HG03135 (cell line): ENCODE data around the gene FGFR2.
"Not testable (repeated sequence)": the region's sequence is repeated elsewhere in the genome, so short reads cannot be mapped to it uniquely, and the experiment has no call there.

Source experiments
- ATAC-seq: cut with Tn5 transposase; IDR thresholded peaks from one replicate; pipeline ENCODE4 v1.9.1; 2021; ENCODE audit warnings: mild to moderate bottlenecking, moderate library complexity; ENCODE audit not compliant: unreplicated experiment

The FGFR2 gene

DNA sequence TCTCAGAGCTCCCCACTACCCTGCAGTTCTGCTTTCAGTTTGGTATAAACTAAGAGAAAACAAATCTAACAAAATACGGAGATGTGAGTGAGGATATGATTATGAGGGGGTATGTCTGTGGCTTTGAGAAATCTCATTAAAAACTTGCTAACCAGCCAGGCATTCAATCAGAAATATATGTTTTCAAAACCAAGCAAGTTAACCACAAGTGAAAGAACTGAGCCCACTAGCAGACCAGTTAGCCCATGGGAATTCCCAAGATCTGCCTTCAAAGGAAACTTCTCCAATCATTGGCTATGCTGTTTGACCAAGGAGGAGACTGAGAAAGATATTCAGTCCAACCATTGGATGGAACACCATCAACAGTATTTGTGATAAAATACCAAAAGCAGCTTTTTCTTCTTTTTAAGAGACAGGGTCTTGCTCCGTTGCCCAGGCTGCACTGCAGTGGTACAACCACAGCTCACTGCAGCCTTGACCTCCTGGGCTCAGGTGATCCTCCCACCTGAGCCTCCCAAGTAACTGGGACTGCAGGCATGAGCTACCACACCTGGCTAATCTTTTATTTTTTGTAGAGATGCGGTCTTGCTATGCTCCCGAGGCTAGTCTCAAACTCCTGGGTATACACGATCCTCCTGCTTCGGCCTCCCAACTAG lies 41.2 kb downstream of the FGFR2 start:
- ATAC-seq: no peak

DNA sequence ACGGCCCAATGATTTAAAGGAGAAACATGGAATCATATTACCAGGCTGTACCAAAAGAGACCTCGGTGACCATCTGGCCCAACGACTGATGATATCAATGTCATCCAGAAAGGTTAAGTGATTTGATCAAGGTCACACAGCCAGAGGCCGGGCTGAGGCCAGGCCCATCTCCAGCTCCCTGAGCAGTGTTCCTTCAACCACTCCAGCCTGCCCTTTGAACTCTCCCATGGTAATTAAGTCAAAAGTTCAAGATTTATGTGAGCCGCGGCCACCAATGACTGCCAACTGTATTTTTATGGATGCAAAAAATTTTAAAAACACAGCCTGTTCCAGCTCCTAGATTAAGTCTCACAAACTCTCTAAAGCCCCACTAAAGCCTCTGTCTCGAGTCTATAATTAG lies 41.8 kb downstream of the FGFR2 start:
- ATAC-seq: no peak

- ATAC-seq: not testable (repeated sequence)
These were observed 43.3 kb downstream of the FGFR2 start for GRCh38 chr10:121554916-121555315.

GRCh38 chr10:121553511-121554264 lies 44.6 kb downstream of the FGFR2 start:
- ATAC-seq: no peak

DNA sequence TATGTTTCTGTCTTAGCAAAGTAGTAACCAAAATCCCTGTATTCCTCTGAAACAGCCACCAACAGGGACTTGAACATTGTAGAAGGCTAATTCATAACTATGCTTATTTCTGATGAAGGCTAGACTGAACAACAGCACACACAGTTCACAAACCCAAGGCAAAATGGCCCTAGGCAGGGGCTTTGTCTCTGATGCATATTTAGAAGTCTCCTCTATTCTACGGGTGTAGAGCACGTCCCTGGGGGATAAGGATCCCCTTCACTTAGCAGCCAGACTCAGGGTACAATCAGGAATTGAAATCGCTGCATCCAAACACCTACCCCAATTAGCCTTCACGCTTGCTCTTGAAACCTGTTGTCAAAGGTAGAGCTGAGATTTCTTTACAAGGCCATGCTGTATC lies 45.5 kb downstream of the FGFR2 start:
- no peak for ATAC-seq

DNA sequence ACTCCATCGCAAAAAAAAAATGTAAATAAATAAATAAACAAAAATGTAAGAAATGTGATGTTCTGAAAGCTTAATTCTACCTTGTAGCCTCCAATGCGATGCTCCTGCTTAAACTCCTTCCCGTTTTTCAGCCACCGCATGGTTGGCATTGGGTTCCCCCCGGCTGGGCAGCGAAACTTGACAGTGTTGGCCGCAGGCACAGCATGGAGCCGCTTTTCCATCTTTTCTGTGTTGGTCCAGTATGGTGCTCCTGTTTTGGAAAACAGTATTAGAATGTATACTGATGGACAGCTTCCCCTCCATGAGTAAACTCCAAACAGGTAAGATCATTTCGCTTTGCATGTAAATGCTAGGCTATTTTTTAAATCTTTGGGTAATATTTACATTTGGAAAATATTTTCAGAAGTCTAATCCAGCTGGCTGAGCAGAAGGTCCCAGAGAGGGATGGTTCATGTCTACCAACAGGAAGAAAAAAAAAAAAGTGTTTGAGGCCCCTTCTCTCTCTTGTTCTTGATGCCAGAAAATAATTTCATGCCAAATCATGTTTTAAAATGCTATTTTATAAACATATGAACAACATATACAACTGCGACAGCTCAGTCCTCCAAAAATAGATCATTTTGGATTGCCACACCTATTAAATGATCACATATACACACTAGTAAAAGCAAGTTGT lies 46.9 kb downstream of the FGFR2 start:
- no peak for ATAC-seq

- no peak for ATAC-seq
These were observed 53.9 kb downstream of the FGFR2 start for GRCh38 chr10:121544301-121544869.

GRCh38 chr10:121543545-121543944 lies 54.7 kb downstream of the FGFR2 start:
- no peak for ATAC-seq

DNA sequence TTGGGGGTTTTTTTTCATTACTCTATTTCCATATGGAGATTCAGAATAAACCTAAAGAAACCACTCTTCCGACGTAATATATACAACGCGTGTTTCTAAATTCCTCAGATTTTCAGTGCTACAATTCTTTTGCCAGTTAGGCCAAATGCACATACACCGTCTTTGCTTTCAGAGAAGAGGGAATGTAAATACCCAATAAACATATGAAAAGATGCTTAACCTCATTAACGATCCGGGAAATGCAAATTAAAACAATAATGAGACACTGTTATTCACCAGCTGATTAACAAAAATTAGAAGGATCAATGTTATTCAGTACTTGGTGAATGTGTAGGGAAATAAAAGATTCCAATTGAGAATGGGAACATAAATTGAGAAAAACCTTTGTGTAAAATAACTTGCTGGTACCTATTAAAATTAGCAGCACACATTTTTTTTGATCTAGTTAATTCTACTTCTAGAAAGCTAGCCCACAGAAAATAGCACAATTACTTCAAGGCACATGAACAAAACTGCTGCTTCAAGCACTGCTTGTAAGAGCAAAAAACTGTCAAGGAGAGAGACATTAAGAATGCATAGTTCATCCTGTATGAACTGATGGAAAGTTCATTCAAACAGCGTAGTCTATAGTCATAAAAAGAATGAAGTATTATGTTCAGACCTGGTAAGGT lies 56.7 kb downstream of the FGFR2 start:
- no peak for ATAC-seq

DNA sequence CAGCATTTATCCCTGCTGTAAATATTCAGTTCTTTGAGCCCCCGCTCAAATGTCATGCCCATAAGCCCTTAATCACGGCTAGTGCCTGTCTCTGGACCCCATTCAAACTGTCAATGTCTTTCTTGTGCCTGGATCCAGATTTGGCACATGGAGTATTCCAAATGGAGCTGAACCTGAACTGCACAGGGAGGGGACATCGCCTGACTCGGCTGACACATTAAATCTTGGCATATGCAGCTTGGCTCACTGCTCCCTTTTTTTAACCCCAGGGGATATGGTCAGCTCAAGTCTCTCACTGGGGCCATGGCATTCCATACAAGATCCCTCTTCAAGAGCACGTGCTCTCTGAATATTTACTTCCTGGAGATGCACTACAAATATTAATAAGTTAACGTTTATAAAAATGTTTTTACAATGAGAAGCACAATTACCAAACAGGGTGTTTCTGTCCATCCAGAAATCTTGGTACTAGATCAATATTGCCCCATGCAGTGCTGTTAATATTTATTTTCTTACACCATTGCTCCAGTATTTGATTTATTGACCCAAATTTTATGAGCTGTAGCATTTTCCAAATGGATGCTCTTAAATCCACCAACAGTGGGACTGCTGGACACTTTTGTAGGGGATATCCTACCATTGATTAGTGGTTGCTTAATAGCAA lies 57.4 kb downstream of the FGFR2 start:
- no peak for ATAC-seq

GRCh38 chr10:121539786-121540185 lies 58.5 kb downstream of the FGFR2 start:
- no peak for ATAC-seq

- ATAC-seq: no peak
These were observed 61.8 kb downstream of the FGFR2 start for GRCh38 chr10:121536310-121536913.

DNA sequence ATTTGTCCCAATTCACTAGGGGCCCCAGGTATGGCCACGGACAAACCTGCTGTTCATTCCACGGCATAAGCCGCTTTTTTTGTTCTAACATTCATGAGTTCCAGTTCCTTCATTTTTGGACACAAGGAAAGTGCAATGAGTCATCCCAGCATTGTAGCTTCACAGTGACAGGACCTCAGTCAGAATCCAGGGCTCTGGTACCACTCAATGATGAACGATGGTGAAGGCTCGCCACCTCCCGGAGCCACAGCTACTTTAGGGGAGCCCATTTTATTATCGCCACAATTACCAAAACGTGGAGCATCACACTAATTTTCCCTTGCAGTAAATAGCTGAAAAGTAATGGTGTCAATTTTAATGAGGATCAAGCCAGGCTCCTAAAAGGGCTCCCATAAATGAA lies 62.9 kb downstream of the FGFR2 start:
- ATAC-seq: no peak

DNA sequence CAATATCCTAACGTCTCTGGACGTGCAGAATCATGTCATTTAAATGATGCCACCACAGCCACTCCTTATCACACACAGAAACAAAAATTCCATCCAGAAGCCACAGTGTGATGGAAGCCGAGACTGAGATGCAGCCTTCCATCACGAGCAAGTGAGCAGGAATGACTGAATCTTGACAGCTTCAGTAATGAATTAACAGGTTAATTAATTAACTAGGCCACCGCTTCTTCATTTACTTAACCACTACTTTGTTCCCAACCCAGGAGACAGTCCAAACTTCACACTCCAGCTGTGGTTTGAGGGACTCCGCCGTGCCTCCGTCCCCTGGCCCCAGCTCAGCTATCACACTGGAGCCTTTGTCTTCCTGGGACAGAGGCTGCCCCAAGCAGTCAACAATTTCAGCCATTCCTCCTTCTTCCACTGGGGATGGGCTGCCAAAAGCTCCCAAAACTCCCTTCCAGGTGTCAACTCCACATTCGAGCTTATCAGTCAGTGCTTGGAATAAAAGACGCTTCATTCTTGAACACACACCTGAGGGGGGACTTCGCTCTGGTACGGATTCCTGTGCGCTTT lies 65.9 kb downstream of the FGFR2 start:
- no peak for ATAC-seq

DNA sequence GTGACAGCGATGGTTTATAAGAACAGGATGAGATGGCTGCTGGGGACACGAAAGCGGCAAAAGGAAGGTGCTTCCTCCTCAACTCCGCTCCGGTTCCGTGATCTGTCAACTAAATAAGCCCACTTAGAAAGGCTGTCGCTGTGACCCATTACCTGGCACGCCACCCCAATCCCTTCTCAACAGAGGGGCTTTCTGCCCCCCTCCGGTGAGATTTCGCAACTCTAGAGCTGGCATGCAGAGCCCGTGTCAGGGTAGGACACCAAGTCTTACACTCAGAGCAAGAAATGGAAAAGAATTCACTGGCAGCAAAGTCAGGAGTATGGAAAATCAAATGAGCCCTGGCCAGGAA lies 66.4 kb downstream of the FGFR2 start:
- ATAC-seq: no peak

DNA sequence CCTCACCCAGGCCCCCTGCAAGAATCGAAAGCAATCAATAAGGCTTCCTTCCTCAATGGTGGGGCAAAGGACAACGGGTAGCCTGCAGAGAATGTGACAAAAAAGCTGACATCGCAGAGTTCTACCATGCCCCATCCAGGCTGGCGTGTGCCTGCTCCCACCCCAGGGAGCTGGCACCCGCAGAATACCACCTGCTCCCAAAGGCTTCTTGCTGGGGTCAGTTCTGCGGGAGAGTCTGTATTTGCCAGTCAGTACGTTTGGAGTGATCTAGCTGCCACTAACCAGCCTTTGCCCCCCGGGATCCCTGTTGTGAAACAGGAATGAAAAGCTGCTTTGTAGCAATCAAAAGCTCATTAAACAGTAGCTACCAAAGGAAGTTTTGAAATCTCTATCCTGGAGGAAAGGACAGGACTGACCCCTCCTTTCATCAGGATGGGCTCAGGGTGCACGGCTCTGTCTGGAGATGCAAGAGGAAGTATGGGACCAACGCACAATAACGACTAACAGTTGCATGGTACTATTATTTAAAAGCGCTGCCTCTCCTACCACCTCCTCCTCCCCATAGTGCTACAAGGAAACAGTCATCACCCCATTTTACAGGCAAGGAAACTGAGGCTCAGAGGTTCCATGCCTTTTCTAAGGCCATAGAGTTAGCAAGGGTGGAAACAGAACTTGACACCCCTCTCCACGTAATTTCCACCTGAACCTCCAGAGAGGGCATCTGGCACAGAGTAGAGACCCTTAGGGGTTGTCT lies 67.0 kb downstream of the FGFR2 start:
- no peak for ATAC-seq

- ATAC-seq: no peak
These were observed 67.7 kb downstream of the FGFR2 start for GRCh38 chr10:121530481-121531075.

DNA sequence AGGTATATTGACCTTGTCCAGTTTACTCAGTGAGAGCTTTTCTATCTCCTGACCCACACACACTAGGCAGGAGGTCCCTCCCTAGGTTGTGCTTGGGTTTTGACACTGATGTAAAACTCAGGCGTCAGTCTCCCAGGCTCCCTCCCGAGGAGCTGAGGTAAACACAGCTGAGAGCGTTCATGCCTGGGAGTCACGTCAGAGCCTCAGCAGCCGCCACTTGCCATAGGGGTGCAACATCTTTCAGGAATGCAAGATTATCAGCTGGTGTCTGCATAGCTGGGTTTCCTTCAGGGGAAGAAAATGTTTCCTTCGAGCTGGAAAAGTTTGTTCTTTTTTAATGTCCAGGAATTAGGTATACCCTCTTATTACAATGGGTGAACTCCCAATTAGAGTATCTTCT lies 70.6 kb downstream of the FGFR2 start:
- no peak for ATAC-seq

GRCh38 chr10:121526801-121527221 lies 71.4 kb downstream of the FGFR2 start:
- ATAC-seq: no peak
